GM20431 (cell line): Measurements from ENCODE around the gene TULP4.

Experiments used
- in situ Hi-C: fragments of 300-500 bp; cut with MseI, MboI; formaldehyde crosslinking; loops from one replicate; pipeline ENCODE4 v1.15.0; 2020; ENCODE audit warnings: low sequenced_read_pairs; ENCODE audit not compliant: unreplicated experiment

Gene TULP4

GRCh38 chr6:158353883-158354877, 41.9 kb downstream of the TULP4 start:
- in situ Hi-C loops, result no loop called here

DNA sequence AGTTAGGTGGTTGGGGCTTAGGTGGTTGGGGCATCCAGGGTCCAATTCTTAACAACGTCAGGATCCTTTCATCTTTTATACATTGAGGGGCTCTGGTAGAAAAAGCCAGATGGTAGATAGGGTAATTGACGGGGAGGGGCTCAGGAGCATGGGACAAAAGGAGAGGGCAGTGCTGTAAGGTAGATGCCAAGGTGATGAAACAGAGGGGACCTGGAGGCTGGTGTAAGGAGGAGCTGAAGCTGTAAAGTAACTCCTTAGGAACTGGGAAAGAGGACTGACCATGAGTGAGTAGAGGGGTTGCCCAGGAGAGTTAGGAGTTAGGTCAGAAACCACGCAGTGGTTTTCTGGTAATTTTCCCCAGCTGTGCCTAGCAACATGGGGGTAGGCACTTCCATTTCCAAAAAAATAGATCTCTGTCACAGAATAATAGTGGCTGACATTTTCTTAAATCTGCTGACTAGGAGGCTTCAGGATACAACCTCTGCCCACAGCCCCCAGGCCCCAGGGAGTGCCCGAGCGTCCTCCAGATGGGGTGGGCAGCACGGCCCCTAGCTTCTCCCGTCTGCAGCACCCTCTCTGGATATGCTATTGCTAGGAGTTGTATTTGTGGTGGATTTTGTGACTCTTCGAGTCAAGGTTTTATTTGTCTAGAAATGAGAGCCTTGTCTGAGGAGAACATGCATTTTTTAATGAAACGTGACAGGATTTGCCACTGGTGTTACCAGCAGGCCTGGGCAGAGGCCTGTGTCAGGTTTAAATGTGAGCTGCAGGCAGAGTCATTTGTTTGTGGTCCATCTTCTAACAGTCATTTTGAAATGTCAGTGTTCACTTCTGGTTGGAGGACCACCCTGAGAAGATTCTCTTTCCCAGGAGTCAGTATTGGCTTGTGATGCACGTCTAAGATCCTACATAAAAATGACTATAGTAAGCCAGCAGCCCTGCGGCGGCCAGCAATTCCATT, 44.6 kb downstream of the TULP4 start:
- in situ Hi-C loops, result no loop called here

- in situ Hi-C loops, result no loop called here
These were observed 45.4 kb downstream of the TULP4 start for GRCh38 chr6:158357570-158358216.

DNA sequence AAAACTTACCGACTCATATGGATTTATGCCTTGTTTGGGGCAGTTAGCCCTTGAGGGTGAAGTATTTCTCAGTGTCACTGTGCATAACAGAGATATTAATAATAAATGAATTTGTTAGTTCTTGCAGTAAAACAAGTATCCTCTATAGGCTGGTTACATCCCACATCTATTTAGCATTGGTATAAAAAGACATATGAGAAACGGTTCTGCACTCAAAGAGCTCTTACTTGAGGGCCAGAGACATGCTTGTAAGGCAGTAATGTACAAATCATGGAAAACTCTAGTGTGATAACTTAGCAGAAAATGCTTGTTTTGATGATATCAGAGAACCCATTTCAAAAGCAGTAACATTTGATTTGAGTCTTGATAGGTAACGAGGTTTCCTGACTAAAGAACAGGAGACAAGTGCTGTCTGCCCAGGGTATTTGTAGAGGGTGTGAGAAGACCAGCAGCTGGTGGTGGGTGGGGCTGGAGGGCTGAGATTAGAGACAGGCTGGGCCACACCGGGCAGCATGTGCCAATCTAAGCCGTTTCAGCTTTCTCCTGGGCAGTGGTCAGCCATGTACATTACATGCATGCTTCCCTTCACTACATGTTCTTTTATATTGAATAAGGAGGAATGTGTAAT, 46.3 kb downstream of the TULP4 start:
- in situ Hi-C loops, result no loop called here

DNA sequence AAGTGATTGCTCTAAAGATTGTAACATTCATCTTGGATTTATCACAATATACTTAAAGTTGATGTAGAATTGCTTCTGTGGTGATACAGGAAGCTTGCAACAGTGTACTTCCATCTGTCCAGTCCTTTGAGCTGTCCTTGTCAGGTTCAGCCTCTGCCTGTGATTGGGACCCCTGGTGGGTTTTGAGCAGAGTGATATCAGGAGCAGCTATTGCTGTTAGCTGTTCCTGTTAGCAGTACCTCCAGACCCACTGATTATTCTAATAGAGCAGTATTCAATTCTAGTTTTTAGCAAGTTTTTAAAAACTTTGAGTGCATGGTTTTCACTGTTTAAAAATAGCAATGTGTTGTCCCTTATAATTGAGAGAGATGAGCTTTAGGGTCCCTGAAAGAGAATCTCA, 48.8 kb downstream of the TULP4 start:
- in situ Hi-C loops, result no loop called here

GRCh38 chr6:158361961-158362669, 49.9 kb downstream of the TULP4 start:
- in situ Hi-C loops, result no loop called here

DNA sequence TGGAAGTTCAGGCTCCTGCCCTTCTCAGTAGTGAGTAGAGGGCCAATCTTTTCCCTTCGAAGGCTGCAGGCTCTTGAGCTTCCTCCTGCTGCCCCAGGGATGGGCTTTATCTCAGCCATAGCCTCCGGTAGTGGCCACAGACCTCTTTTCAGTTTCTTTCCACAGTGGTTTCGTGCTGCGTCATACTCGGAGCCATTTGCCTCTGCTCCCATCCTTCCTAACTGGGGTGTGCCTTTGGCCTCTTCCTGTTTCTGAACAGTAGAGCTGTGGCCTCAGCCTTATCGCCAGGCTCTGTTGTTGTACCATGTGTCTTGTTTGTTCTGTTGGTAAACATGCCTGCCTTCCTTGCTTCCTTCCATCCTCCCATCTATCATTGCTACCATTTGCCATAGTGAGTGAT, 54.1 kb downstream of the TULP4 start:
- in situ Hi-C loops, result no loop called here

DNA sequence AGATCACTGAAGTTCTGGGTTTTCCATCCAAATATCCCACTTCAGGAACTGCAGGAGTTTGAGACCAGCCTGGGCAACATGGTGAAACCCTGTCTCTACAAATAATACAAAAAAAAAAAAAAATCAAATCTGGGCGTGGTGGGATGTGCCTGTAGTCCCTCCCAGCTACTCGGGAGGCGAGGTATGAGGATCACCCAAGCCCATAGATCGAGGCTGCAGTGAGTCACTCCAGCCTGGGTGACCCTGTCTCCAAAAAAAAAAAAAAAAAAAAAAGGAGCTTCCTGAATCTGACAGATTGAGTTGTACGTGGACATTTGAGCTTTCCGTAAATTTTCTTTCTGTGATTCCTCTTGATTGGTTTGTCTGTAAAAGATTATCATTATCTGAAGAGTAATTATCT, 55.6 kb downstream of the TULP4 start:
- in situ Hi-C loops, result no loop called here

DNA sequence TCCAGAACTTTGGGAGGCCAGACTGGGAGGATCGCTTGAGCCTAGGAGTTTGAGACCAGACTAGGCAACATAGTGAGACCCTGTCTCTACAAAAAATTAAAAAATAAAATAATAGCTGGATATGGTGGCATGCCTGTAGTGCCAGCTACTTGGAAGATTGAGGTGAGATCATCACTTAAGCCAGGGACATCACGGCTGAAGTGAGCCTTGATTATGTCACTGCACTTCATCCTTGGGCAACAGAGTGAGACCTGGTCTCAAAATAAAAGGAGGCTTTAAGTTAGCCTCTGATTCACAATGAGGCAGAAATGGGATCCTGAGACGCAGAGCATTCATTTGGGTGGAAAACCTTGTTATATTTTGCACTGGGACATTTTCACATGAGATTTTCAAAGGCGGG, 57.0 kb downstream of the TULP4 start:
- in situ Hi-C loops, result no loop called here

GRCh38 chr6:158370805-158371204, 58.5 kb downstream of the TULP4 start:
- in situ Hi-C loops, result no loop called here

- in situ Hi-C loops, result no loop called here
These were observed 59.0 kb downstream of the TULP4 start for GRCh38 chr6:158371261-158371660.

DNA sequence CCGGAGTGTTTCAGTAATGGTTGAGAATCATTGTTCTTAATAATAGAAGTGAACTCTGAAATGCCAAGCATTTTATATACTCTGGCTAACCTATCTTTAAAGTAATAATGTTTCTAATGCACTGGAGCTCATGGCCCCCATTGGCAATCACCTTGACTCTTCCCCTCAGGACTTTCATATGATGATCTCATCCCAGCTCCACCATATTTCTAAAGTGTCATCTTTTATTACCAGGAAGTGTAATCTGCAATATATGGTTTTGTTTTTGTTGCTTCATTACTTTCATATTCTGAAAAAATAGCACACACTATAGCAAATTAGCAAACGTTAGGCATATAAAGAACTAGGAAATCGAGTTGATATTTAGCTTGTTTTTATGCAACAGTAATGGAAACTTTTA, 60.3 kb downstream of the TULP4 start:
- in situ Hi-C loops, result no loop called here

DNA sequence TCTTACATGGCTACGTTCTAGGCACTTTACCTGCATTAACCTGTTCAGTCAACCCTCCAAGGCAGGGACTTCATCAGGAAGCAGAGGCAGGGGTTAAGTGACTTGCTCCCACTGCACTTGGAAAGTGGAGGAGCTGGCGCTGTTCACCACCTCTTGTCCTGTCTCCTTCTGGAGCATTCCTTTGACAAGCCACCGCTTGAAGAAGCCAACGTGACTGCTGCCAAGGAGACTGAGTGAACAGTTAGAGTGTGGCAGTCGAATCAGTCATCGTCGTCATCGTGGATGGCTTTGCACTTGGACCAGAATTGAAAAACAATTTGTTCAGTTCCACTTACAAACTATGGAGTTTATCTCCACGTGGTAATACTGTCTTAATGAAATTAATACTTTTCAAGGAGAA, 60.9 kb downstream of the TULP4 start:
- in situ Hi-C loops, result no loop called here

- in situ Hi-C loops, result no loop called here
These were observed 61.8 kb downstream of the TULP4 start for GRCh38 chr6:158374020-158374419.

DNA sequence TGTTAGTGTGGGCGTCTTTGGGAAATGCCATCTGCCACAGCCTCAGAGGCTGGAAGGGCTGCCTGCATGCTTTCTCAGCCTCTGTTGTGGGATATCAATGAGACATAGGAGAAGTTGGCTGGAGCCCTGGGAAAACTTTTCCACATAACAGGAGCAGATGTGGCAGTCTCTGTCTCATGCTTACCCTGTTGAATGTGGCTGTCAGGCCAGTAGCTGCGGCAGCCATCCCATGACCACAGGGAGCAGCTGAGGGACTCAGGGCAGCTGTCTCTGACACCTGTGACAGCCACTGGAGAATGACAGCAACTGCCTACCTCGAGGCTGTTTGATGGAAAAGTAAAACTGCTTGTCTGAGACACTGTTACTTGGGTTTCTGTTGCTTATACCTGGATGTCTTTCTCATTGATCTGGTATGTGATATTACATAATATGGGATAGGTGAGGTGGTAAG, 64.4 kb downstream of the TULP4 start:
- in situ Hi-C loops, result no loop called here

DNA sequence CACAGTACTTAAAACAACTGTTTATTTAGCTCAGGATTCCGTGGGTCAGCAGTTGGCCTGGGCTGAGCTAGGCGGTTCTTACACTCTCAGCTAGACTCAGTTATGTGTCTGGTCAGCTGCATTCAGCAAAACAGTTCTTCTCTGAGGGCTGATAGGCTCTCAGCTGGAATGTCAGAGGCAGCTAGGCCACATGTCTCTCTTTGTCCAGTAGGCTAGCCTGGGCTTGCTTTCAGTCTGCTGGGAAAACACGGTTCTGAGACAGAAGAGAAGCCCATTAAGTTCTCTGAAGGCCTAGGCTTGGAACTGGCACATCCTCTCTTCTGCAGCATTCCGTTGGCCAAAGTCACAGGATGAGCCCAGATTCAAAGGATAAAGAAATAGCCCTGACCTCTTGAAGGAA, 65.6 kb downstream of the TULP4 start:
- in situ Hi-C loops, result no loop called here

- in situ Hi-C loops, result no loop called here
These were observed 67.1 kb downstream of the TULP4 start for GRCh38 chr6:158379336-158379735.

DNA sequence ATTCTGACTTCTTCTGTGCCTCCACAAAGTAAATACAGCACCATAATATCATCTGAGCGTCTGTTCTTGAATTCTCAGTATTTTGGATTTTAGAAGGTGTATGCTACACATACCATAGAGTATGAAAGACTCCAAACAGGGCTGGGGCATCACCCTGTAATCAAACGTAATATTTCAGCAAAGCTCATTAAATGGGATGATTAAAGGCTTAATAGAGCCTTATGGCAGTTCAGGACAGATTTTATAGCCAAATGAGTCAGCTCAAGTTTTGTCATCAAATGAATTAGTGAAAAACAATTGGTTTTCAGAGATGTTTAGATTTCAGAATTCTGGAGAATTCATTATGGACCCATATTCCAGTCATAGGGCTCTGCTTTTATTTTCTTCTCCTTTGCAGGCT, 68.9 kb downstream of the TULP4 start:
- in situ Hi-C loops, result no loop called here

DNA sequence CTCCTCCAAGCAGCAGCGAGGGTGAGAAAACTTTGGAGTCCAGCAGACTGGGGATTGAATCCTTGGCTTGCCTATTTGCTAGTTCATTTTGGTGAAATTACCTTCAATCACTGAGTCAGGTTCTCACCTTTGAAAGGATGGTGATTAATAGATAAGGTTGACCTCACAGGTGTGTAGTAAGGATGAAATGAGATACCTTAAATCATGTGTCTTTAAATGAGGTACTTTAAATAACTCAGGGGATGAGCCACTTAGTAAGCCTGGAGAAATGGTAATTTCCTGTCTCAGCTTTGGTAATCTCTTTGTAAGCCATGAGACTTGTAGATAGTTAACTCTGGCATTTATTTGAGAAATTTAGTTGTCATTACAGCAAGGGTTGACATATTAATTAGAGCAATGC, 70.2 kb downstream of the TULP4 start:
- in situ Hi-C loops, result no loop called here
